ENCODE data around the gene P2RY2. TPM values are rescaled to one million over a fixed set of nuclear protein-coding genes. Genes with fewer than 3 reads are reported as not detected.

P2RY2 gene
- polyA plus RNA-seq, 1 of the 3 experiments (the other 2 are of a cell fraction) = 0.12 TPM

DNA sequence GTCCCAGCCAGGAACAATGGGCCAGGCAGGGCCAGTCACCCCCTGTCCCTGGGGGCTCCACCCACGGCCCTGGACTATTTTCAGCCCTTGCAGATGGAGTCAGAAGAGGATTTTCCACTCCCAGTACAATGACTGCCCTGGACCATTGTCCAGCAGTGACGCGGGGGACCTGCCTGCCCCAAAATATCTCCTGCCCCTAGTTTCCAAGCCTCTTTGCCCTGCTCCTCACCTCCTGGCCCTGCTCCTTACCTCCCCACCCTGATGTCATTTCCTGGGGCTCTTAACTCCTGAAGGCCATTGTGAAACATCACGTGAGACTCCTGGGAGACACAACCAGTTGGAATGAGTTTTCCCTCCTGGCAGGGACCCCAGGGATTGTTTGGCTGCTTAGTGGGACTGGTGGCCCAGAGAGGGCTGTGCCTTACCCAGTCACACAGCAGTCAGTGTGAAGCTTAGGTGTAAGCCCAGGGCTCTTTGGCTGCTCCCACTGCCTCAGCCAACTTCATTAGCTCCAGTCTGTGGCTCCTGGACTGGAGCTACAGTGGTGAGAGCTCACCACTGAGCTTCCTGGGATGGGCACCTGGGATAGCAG, 22.2 kb downstream of the P2RY2 start:
- TF ChIP-seq USF2 (IDR thresholded peaks at IDR 0.05; ENCODE audit: borderline replicate concordance, low read depth, low read length) (no peak), TAF1 (IDR thresholded peaks at IDR 0.05; ENCODE audit: borderline replicate concordance, low read depth, low read length) (no peak)
- no peak for DNase-seq
- Histone ChIP-seq H3K4me3 (ENCODE audit: low read depth in 2 of 2, low read length in 1 of 2) (no peak overlapping the region), H3K9me3 (no peaks in the 10 kb centered on the region), H3K79me2 (ENCODE audit: insufficient read depth) (no peaks in the 10 kb centered on the region), H3K27ac (ENCODE audit: low read depth in 2 of 2, low read length in 1 of 2) (no peak overlapping the region), H3K36me3 (replicated peaks in 1 of 2; ENCODE audit: control insufficient read depth in 1 of 2, insufficient read depth in 2 of 2, low read length in 1 of 2) (no peaks in the 10 kb centered on the region), H3K9ac (no peak overlapping the region), H3K4me2 (no peak overlapping the region), H2AFZ (ENCODE audit: low read depth) (no peak overlapping the region), H3K9me2 (no peaks in the 10 kb centered on the region), H3K27me3 (ENCODE audit: insufficient read depth) (no peaks in the 10 kb centered on the region), H3F3A (replicated peaks; ENCODE audit: insufficient read depth) (no peaks in the 10 kb centered on the region), H4K20me1 (ENCODE audit: insufficient read depth) (no peaks in the 10 kb centered on the region), H3K4me1 (ENCODE audit: control insufficient read depth in 1 of 2, insufficient read depth in 2 of 2, low read depth in 1 of 2, low read length in 1 of 2) (peaks cover 0 to 20% of the 10 kb centered on the region in 2 experiments; a peak in 1 of 4 replicates)
- CTCF ChIA-PET = interaction anchor here (0.9 to 11.6 kb wide), 8 partner anchors 28 to 409 kb away, joined by 3 to 283 read pairs (median 4); partner anchors contain the start of gene P2RY6
- WGBS (ENCODE audit: low lambda C conversion rate) = 82% methylated on average over 3 of the region's 4 CpGs
- POLR2A ChIA-PET = no interaction called here

DNA sequence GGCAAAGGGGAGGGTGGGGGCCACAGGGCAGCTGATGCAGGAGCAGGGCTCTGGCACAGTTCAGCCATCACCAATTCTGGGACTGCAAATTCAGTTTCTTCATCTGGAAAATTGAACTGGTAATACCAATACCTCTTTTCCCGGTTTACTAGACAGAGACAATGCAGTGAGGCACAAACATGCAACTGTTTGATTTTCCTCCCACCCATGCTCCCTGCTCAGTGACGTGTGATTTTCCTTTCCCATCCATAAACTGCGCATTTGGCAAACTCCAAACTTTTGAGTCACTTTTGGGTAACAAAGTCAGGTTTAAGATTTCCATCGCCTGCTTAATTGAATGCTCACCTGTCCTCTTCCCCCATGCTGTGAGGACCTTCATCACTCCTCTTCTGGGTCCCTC, 23.2 kb downstream of the P2RY2 start:
- Histone ChIP-seq H3K4me3 (ENCODE audit: low read depth in 2 of 2, low read length in 1 of 2) (no peak overlapping the region), H3K9me2 (no peaks in the 10 kb centered on the region), H3K36me3 (replicated peaks in 1 of 2; ENCODE audit: control insufficient read depth in 1 of 2, insufficient read depth in 2 of 2, low read length in 1 of 2) (no peaks in the 10 kb centered on the region), H3K4me2 (no peak overlapping the region), H4K20me1 (ENCODE audit: insufficient read depth) (no peaks in the 10 kb centered on the region), H2AFZ (ENCODE audit: low read depth) (no peak overlapping the region), H3F3A (replicated peaks; ENCODE audit: insufficient read depth) (no peaks in the 10 kb centered on the region), H3K9ac (no peak overlapping the region), H3K27me3 (ENCODE audit: insufficient read depth) (no peaks in the 10 kb centered on the region), H3K27ac (ENCODE audit: low read depth in 2 of 2, low read length in 1 of 2) (no peak overlapping the region), H3K4me1 (ENCODE audit: control insufficient read depth in 1 of 2, insufficient read depth in 2 of 2, low read depth in 1 of 2, low read length in 1 of 2) (peaks cover 0 to 27% of the 10 kb centered on the region in 2 experiments; a peak in 2 of 4 replicates), H3K9me3 (no peaks in the 10 kb centered on the region), H3K79me2 (ENCODE audit: insufficient read depth) (no peaks in the 10 kb centered on the region)
- DNase-seq = no peak
- 92% methylated on average over 4 of the region's 4 CpGs for WGBS (ENCODE audit: low lambda C conversion rate)
- ChIA-PET CTCF (interaction anchor here (0.9 to 11.6 kb wide), 11 partner anchors 8 to 219 kb away, joined by 3 to 283 read pairs (median 12); partner anchors contain the start of gene P2RY6), POLR2A (no interaction called here)
- TF ChIP-seq EP300 (IDR thresholded peaks at IDR 0.05; ENCODE audit: borderline replicate concordance in 1 of 2, low read depth in 1 of 2, low read length in 1 of 2) (no peak), TAF1 (IDR thresholded peaks at IDR 0.05; ENCODE audit: borderline replicate concordance, low read depth, low read length) (no peak), ELF1 (IDR thresholded peaks at IDR 0.05) (no peak), RCOR1 (IDR thresholded peaks at IDR 0.05; ENCODE audit: low read length) (no peak), POLR2AphosphoS5 (IDR thresholded peaks at IDR 0.05; ENCODE audit: low read depth, low read length) (no peak), RFX5 (IDR thresholded peaks at IDR 0.05; ENCODE audit: low read length) (no peak), CHD2 (IDR thresholded peaks at IDR 0.05; ENCODE audit: low read length, partially characterized antibody) (no peak), FOXM1 (IDR thresholded peaks at IDR 0.05; ENCODE audit: low read depth) (no peak), TCF12 (IDR thresholded peaks at IDR 0.05) (no peak), FOXJ3 (CRISPR knock-in tag; IDR thresholded peaks at IDR 0.05) (no peak), GABPA (IDR thresholded peaks at IDR 0.05; ENCODE audit: low read depth) (no peak), MAX (IDR thresholded peaks at IDR 0.05; ENCODE audit: low read depth) (no peak), EZH2phosphoT487 (IDR thresholded peaks at IDR 0.05; ENCODE audit: borderline replicate concordance, low read depth) (no peak), RAD21 (IDR thresholded peaks at IDR 0.05; ENCODE audit: low read length) (no peak), NFIC (IDR thresholded peaks at IDR 0.05; ENCODE audit: borderline replicate concordance) (no peak), SMC3 (IDR thresholded peaks at IDR 0.05; ENCODE audit: low read depth, low read length) (no peak), FOSL2 (IDR thresholded peaks at IDR 0.05; ENCODE audit: borderline replicate concordance, low read depth) (no peak)
- TF ChIP-seq, protein P1, sequence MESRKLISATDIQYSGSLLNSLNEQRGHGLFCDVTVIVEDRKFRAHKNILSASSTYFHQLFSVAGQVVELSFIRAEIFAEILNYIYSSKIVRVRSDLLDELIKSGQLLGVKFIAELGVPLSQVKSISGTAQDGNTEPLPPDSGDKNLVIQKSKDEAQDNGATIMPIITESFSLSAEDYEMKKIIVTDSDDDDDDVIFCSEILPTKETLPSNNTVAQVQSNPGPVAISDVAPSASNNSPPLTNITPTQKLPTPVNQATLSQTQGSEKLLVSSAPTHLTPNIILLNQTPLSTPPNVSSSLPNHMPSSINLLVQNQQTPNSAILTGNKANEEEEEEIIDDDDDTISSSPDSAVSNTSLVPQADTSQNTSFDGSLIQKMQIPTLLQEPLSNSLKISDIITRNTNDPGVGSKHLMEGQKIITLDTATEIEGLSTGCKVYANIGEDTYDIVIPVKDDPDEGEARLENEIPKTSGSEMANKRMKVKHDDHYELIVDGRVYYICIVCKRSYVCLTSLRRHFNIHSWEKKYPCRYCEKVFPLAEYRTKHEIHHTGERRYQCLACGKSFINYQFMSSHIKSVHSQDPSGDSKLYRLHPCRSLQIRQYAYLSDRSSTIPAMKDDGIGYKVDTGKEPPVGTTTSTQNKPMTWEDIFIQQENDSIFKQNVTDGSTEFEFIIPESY (IDR thresholded peaks at IDR 0.05; ENCODE audit: borderline replicate concordance, low read depth) = no peak
